Activated CD4-positive, alpha-beta T cell treated with anti-CD3 and anti-CD28 coated beads, Interleukin-2, amount 50 U/mL, for 24 hours (primary cell): Measurements from ENCODE around the gene EVC2.
"Not testable (repeated sequence)": the region's sequence is repeated elsewhere in the genome, so short reads cannot be mapped to it uniquely, and the experiment has no call there.

ENCODE experiments used
- DNase-seq, 2 donors: peaks; one replicate each; pipeline ENCODE4 v3.0.0-alpha.2; 2020; ENCODE audit warnings: low read depth in 1 of 2, low spot score in 1 of 2

The EVC2 gene

DNA sequence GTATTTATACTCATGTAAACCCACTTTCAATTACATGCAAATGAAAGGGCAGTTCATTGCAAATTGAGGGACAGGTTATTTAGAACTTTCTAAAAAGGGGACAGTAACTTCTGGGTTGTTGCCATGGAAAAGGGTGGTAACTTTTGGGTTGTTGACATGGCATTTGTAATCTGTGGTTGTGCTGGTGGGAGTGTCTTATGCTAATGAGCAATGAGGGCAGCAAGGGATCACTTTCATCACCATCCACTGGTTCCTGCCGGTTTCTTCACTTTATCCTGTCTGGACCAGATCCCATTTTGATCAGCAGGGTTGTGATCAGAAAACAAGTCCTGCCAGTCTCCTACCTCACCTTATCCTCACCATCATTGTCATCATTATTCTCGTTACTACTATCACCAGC, 34.6 kb upstream of the EVC2 start:
- no peak for DNase-seq

- no peak for DNase-seq
Observed at GRCh38 chr4:5742388-5742787, 34.0 kb upstream of the EVC2 start.

DNA sequence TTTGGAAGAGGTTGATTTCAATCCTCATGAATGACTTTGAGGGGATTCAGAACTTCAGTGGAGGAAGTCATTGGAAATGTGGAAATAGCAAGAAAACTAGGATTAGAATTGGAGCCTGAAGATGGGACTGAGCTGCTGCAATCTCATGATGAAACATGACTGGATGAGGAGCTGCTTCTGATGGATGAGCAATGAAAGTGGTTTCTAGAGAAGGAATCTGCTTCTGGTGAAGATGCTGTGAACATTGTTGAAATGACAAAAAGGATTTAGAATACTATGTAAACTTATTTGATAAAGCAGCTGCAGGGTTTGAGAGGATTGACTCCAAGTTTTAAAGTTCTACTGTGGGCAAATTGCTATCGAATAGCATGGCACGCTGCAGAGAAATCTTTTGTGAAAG, 29.7 kb upstream of the EVC2 start:
- DNase-seq: no peak

DNA sequence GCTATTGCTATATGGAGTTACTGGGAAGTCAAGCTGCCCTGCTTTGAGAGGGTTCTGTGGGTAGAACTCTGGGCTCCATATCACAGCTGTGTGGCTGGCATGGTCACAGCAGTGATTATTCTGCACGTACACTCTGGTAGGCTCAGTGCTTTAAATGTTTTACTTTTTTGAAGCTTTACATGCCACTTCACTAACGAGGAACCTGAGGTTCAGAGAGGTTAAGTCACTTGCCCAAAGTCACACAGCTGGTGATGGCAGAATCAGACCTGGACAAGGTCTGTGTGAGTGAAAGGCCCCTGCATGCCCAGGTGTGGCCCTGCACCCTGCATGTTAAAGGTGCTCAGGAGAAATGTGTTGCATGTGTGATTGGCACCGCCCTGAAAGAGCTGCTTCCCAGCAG, 27.1 kb upstream of the EVC2 start:
- no peak for DNase-seq

GRCh38 chr4:5734853-5735252, 26.5 kb upstream of the EVC2 start:
- DNase-seq: no peak

DNA sequence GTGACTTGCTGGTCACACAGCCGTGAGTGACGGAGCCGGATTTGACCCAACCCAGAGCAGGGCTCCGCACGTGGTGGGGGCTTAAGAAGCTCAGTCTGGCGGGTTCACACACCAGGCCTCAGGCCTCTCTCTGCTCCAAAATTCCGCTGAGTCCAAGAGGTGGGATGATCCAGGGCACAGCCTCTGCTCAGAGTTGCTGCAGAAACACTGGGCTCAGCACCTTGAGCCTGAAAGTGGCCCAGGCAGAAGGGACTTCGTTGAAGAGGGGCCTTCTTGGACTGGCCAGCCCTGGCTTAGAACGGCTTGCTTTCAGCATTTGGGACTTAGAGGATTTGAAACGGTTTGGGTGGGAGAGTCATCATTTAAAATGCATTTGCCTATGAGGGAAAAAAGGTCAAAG, 23.8 kb upstream of the EVC2 start:
- no peak for DNase-seq

GRCh38 chr4:5730993-5731990, 22.9 kb upstream of the EVC2 start:
- DNase-seq: no peak

- DNase-seq: no peak
Observed at GRCh38 chr4:5730436-5730835, 22.1 kb upstream of the EVC2 start.

DNA sequence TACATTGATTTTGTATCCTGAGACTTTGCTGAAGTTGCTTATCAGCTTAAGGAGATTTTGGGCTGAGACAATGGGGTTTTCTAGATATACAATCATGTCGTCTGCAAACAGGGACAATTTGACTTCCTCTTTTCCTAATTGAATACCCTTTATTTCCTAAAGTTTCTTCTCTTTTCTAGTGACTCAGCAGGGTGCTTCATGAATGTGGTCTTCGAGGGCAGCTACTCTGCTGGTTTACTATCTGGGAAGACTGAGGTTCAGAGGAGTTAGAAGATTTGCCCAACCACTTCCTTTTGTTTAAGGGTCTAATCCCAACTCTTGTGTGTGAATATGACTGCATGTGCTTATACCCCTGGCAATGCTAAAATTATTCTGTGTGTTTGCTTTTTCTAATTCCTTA, 20.1 kb upstream of the EVC2 start:
- not testable (repeated sequence) for DNase-seq

- no peak for DNase-seq
Observed at GRCh38 chr4:5724377-5724776, 16.0 kb upstream of the EVC2 start.

- no peak for DNase-seq
Observed at GRCh38 chr4:5722328-5722727, 14.0 kb upstream of the EVC2 start.

DNA sequence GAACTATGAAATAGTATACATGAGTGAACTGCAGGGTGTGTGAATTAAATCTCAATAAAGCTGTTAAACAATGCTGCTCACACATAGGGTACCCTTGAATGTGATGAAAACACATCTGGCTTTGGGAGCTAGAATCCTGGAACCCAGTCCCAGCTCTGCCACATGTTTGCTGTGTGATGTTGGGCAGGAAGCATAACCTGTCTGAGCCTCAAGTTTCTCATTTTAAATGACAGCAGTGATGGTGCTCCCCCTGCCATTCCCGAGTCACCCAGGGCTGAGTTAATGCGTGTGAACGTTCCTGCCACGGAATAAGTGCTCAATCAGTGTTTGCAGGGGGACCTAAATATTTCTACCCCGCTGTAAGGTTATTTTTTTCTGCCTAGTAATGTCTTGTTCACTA, 13.6 kb upstream of the EVC2 start:
- DNase-seq: no peak

DNA sequence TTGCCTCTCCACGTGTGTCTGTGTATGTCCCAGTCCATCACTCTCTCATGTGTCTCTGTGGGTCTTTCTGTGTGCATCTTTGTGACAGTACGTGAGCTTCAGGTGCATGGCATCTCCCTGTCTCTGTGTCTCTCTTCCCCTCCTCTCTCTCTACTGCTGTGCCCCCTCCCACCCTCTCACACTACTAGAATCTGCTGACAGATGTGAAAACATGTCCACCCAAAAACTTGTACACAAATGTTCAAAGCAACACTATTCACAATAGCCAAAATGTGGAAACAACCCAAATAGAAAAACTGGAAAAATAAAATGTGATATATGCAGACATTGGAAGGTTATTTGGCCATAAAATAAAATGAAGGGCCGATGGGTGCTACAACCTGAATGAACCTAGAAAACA, 12.6 kb upstream of the EVC2 start:
- no peak for DNase-seq

DNA sequence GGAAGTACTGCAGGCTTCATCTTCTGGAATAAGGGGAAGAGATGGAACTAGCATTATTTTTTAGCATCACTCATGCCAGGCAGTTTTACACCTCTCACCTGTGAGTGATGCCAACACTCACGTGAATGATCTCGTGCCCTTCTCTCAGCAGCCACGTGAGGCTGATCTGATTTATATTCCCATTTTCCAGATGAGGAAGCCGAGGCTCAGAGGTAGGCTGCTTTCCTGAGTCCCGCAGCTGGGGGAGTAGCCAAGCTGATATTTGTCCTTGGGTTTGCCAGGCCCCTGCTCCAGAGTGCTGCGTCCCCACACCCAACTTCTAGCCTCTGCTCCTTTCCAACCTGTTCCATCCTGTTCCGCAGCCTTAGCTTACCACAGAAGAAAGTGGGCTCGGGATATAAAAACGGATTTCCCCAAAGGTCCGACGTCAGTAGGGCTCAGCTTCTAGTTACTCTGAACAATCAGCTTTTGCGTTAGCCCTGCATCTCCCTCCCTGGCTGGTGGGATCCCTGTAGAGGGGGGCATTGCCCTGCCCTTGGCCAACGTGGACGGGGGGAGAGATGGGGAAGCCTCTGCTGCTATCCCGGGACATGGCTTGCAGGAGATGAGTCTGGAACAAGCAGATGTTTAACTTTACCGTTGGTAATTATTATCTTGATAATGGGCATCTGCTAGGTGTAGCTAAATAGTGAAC, 11.9 kb upstream of the EVC2 start:
- no peak for DNase-seq

DNA sequence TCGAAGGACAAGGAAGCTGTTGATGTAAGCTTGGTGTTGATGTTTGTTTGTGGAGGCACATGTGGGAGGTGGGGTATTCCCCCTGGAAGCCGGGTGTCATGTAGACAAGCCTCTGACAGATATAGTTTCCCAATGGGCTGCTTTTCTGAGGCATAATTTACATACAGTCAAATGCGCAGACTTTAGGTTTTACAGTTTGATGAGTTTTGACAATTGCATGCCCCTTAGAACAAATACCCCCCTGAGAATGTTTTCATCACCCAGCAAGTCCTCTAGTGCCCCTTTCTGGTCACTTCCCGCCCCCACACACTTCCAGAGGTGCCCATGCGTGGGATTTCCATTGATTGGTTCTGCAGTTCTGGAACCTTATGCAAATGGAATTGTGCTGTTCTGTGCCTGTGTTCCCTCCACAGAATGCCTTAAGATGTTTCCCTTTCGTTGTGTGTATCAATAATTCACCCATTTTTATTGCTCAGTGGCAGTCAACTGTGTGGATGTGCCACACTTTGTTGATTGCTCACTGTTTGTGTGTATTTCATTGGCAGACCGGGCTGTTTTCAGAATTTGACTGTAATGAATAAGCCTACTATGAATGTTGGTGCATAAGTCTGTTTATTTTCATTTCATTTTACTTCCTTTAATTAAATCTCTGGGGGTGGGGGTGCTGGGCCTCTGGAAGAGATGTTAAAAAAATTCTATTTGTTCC, 11.1 kb upstream of the EVC2 start:
- DNase-seq: no peak

DNA sequence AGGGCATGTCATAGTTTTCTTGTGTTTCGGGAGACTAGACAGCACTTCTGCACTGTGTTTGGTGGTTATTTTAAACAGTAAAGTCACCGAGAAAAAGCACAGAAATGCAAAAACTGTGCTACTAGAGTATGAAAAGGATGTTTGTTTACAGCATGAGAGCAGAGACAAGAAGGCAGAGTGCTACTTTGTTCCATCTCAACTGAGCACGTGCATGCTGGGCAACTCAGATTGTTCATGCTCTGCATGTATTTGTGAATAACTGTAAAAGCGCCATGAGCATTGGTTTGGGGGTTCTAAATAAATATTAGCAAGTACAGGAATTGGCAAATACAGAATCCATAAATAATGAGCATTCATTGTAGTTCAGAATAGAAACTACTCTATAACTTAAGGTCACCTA, 10.1 kb upstream of the EVC2 start:
- no peak for DNase-seq

GRCh38 chr4:5717449-5718158, 9.2 kb upstream of the EVC2 start:
- no peak for DNase-seq

- no peak for DNase-seq
Observed at GRCh38 chr4:5716391-5716790, 8.0 kb upstream of the EVC2 start.

GRCh38 chr4:5715357-5715756, 7.0 kb upstream of the EVC2 start:
- no peak for DNase-seq

DNA sequence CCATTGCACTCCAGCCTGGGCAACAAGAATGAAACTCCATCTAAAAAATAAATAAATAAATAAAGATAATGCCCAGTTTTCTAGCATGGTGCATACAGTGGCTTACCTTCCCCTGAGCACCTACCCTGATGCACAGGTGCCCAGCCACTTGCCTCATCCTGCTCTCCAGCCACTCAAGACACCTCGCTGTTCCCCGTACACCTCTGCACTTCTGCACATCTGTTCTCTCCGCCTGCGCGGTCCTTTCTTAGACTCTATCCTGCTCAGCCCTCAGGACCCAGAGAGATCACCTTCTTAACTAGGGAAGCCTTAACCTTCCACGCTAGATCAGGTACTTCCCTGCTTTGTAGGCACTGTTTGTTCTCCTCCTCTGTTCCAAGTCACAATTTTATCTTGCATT, 5.5 kb upstream of the EVC2 start:
- DNase-seq: no peak

DNA sequence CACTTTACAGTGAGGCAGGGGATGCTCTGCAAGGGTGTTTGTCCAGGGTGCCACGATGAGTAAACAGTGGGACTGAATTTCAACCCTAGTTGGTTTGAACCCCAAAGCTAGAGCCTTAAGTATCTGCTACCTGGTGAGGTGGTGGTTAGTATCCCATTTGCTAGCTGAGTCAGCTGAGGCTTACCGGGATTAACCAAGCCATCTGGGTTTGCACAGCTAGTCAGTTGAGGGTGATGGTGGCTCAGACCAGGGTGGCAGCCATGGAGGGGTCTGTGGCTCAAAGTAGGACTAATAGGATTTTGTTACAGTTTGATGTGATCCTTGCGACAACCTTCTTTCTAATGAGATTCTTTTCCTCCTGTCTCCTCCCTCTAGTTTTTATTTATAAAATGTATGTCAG, 4.6 kb upstream of the EVC2 start:
- no peak for DNase-seq
